Keratinocyte (primary cell): ENCODE results near the gene RWDD2A. TPM values are rescaled to one million over a fixed set of nuclear protein-coding genes. Genes with fewer than 3 reads are reported as not detected.

Experiments used
- DNase-seq: peaks from one replicate; pipeline ENCODE4 v3.0.0-alpha.2; 2011; ENCODE audit warnings: low read depth, missing footprints, low spot score
- FAIRE-seq: peaks from 2 replicates; lab custom pipeline; 2011; peaks lifted over from hg19 to GRCh38; lab: Jason Lieb, UNC
- H2AFZ ChIP-seq: 2 replicates; pipeline ENCODE4 v1.6.0; 2012; ENCODE audit warnings: low read length, control low read depth, inconsistent platforms; ENCODE audit not compliant: control insufficient read depth
- H3K27ac ChIP-seq: 2 replicates; pipeline ENCODE4 v1.5.1; 2011; ENCODE audit warnings: low read length; ENCODE audit not compliant: control insufficient read depth, insufficient read depth
- H3K27me3 ChIP-seq: 3 replicates; pipeline ENCODE4 v1.6.0; 2011; ENCODE audit warnings: low read length; ENCODE audit not compliant: control insufficient read depth, insufficient read depth; ENCODE audit errors: extremely low read depth
- H3K36me3 ChIP-seq, 2 experiments: 2 replicates in 1 of 2; 3 replicates in 1 of 2; pipeline ENCODE4 v1.5.1; 2011; ENCODE audit warnings: low read length in 2 of 2, mild to moderate bottlenecking in 1 of 2; ENCODE audit not compliant: control insufficient read depth in 2 of 2, insufficient read depth in 2 of 2; ENCODE audit errors: extremely low read depth in 1 of 2
- H3K4me1 ChIP-seq: 3 replicates; pipeline ENCODE4 v1.5.1; 2011; ENCODE audit warnings: low read length; ENCODE audit not compliant: control insufficient read depth, insufficient read depth; ENCODE audit errors: extremely low read depth
- H3K4me2 ChIP-seq: 3 replicates; pipeline ENCODE4 v1.6.0; 2011; ENCODE audit warnings: low read depth, low read length; ENCODE audit not compliant: control insufficient read depth, insufficient read depth; ENCODE audit errors: extremely low read depth
- H3K4me3 ChIP-seq, 3 experiments: fragments of 200-600 bp in 1 of 3; sonication (generic) in 1 of 3; 2 replicates in 2 of 3; 3 replicates in 1 of 3; pipeline ENCODE4 v1.5.1; 2011 to 2016; ENCODE audit warnings: low read length in 3 of 3, mild to moderate bottlenecking in 3 of 3, control low read depth in 2 of 3, inconsistent platforms in 1 of 3, low read depth in 1 of 3, mixed read lengths in 1 of 3, mixed run types in 1 of 3, moderate library complexity in 1 of 3; ENCODE audit not compliant: control insufficient read depth in 2 of 3, insufficient read depth in 2 of 3; ENCODE audit errors: extremely low read depth in 1 of 3
- H3K79me2 ChIP-seq: 2 replicates; pipeline ENCODE4 v1.6.0; 2012; ENCODE audit warnings: low read length; ENCODE audit not compliant: control insufficient read depth, insufficient read depth
- H3K9ac ChIP-seq: 3 replicates; pipeline ENCODE4 v1.6.0; 2011; ENCODE audit warnings: low read length; ENCODE audit not compliant: control insufficient read depth, insufficient read depth; ENCODE audit errors: extremely low read depth
- H3K9me1 ChIP-seq: 3 replicates; pipeline ENCODE4 v1.6.0; 2011; ENCODE audit warnings: low read length; ENCODE audit not compliant: control insufficient read depth, insufficient read depth; ENCODE audit errors: extremely low read depth
- H3K9me3 ChIP-seq: 2 replicates; pipeline ENCODE4 v1.5.1; 2012; ENCODE audit warnings: low read depth, low read length; ENCODE audit not compliant: control insufficient read depth
- H4K20me1 ChIP-seq: 3 replicates; pipeline ENCODE4 v1.6.0; 2011; ENCODE audit warnings: low read length; ENCODE audit not compliant: control insufficient read depth, insufficient read depth; ENCODE audit errors: extremely low read depth
- EZH2 ChIP-seq: IDR thresholded peaks from one replicate; pipeline ENCODE4 v1.6.1; 2012; ENCODE audit warnings: inconsistent platforms, mild to moderate bottlenecking, low read length, moderate library complexity
- dilution Hi-C: fragments of 300-500 bp; cut with MboI; formaldehyde crosslinking; loops from one replicate; pipeline ENCODE4 v1.7.0; 2020; ENCODE audit warnings: low sequenced_read_pairs; ENCODE audit not compliant: extremely low pct_ligation_motif_present
- polyA plus RNA-seq, 5 experiments: library from polyadenylated mRNA; depleted of rRNA in 3 of 5; stranded (reverse) in 3 of 5; stranded (forward) in 1 of 5; unstranded in 1 of 5; fragments of >200 nt; gene quantifications; 1 replicate in 1 of 5; 2 replicates in 3 of 5; 3 replicates in 1 of 5; pipeline versions ENCODE4 v1.2.1 to v1.2.3, GENCODE V29; 2011 to 2012; ENCODE audit warnings: missing spikeins in 2 of 5, low read depth in 1 of 5, low replicate concordance in 1 of 5
- TF ChIP-seq, protein P1 (sequence below), 3 experiments: IDR thresholded peaks in 1 of 3; conservative IDR thresholded peaks in 1 of 3; optimal IDR thresholded peaks in 1 of 3; 2 replicates in 2 of 3; 3 replicates in 1 of 3; pipeline versions ENCODE3 to v1.5.1; 2011; ENCODE audit warnings: low read length in 3 of 3, mild to moderate bottlenecking in 3 of 3, moderate library complexity in 2 of 3, control low read depth in 1 of 3, inconsistent platforms in 1 of 3; ENCODE audit not compliant: insufficient read depth in 2 of 3; ENCODE audit errors: extremely low read depth in 1 of 3

Gene RWDD2A
- polyA plus RNA-seq, 1 donor (not counting 4 experiments of a cell fraction or from before 2014, with no cell fraction given): 1.5 TPM

DNA sequence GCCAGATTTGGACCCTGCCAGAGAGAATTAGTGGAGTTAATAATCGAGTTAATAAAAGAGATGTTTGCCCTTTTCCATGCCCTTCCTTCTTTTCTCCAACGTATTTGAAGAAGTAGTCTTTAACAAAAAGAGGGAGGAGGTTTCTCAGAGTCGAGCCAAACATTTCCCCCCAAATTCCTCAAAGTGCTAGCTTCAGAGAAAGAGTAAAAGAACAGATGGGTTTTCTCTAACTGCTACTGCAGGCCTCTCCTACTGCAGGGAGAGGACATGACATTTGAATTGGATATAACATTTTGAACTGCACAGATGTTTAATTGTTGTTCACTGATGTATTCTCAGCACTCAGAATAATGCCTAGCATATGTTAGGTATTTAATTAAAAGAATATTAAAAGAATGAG lies 25.5 kb downstream of the RWDD2A start:
- Histone ChIP-seq H3K27me3 (no peaks in the 10 kb centered on the region), H3K36me3 (peaks cover 4 to 10% of the 10 kb centered on the region in 2 experiments), H3K4me3 (no peak overlapping the region), H2AFZ (no peak overlapping the region), H3K9ac (no peak overlapping the region), H3K4me2 (no peak overlapping the region), H3K4me1 (no peaks in the 10 kb centered on the region), H3K9me1 (no peaks in the 10 kb centered on the region), H3K9me3 (no peaks in the 10 kb centered on the region), H4K20me1 (no peaks in the 10 kb centered on the region), H3K79me2 (no peaks in the 10 kb centered on the region), H3K27ac (no peak overlapping the region)
- FAIRE-seq (no peak), DNase-seq (no peak)
- dilution Hi-C loops: no loop called here
- TF ChIP-seq EZH2: no peak
- TF ChIP-seq, protein P1, sequence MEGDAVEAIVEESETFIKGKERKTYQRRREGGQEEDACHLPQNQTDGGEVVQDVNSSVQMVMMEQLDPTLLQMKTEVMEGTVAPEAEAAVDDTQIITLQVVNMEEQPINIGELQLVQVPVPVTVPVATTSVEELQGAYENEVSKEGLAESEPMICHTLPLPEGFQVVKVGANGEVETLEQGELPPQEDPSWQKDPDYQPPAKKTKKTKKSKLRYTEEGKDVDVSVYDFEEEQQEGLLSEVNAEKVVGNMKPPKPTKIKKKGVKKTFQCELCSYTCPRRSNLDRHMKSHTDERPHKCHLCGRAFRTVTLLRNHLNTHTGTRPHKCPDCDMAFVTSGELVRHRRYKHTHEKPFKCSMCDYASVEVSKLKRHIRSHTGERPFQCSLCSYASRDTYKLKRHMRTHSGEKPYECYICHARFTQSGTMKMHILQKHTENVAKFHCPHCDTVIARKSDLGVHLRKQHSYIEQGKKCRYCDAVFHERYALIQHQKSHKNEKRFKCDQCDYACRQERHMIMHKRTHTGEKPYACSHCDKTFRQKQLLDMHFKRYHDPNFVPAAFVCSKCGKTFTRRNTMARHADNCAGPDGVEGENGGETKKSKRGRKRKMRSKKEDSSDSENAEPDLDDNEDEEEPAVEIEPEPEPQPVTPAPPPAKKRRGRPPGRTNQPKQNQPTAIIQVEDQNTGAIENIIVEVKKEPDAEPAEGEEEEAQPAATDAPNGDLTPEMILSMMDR (optimal IDR thresholded peaks at IDR 0.05 in 1 of 3, IDR thresholded peaks at IDR 0.05 in 1 of 3, conservative IDR thresholded peaks at IDR 0.05 in 1 of 3; ENCODE audit: extremely low read depth in 1 of 3, insufficient read depth in 2 of 3, low read length in 3 of 3): no peak

DNA sequence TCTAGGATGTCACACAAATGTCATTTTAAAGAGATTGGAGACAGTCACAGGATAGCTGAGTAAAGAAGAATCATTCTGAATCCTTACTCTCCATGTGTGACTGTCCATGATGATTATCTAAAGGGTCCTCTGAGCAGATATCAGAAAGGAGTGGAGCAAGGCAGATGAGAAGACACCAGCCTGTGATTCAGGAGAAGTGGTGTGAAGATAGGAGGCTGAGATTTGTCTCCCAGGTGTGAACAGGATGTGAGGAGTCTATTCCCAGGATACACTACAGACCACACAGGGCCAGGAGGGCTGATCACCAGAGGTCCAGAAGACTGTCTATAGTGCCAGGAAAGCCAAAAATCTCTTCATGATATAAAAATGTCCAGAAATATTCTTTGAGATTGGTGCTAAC lies 27.0 kb downstream of the RWDD2A start:
- H3K79me2 ChIP-seq: no peaks in the 10 kb centered on the region
- H3K27ac ChIP-seq: no peak overlapping the region
- no peaks in the 10 kb centered on the region for H3K9me1 ChIP-seq
- H3K9me3 ChIP-seq: no peaks in the 10 kb centered on the region
- dilution Hi-C loops: no loop called here
- H3K9ac ChIP-seq: no peak overlapping the region
- no peak overlapping the region for H2AFZ ChIP-seq
- no peak overlapping the region for H3K4me2 ChIP-seq
- H3K36me3 ChIP-seq: peaks cover 4 to 8% of the 10 kb centered on the region in 2 experiments
- no peaks in the 10 kb centered on the region for H3K4me1 ChIP-seq
- FAIRE-seq (peak; percentile 34), DNase-seq (no peak)
- H3K4me3 ChIP-seq: no peak overlapping the region
- TF ChIP-seq, protein P1 (optimal IDR thresholded peaks at IDR 0.05 in 1 of 3, IDR thresholded peaks at IDR 0.05 in 1 of 3, conservative IDR thresholded peaks at IDR 0.05 in 1 of 3; ENCODE audit: extremely low read depth in 1 of 3, insufficient read depth in 2 of 3, low read length in 3 of 3): no peak
- no peak for TF ChIP-seq EZH2
- no peaks in the 10 kb centered on the region for H3K27me3 ChIP-seq
- no peaks in the 10 kb centered on the region for H4K20me1 ChIP-seq
